GM13976 (cell line): ENCODE data around the gene ZNF74.

ENCODE experiments used
- DNase-seq: peaks from one replicate; pipeline ENCODE4 v3.0.0; 2012; ENCODE audit warnings: low spot score
- CTCF ChIP-seq: IDR thresholded peaks from 2 replicates; pipeline ENCODE4 v1.5.1; 2012; ENCODE audit warnings: borderline replicate concordance, mild to moderate bottlenecking; ENCODE audit not compliant: insufficient read depth; ENCODE audit errors: extremely low read depth, missing control alignments, control extremely low read depth
- in situ Hi-C: fragments of 300-500 bp; cut with MboI; formaldehyde crosslinking; loops from one replicate; pipeline ENCODE4 v1.12.0; 2022; ENCODE audit warnings: low sequenced_read_pairs, mixed read lengths, inconsistent platforms; ENCODE audit not compliant: unreplicated experiment

The ZNF74 gene

GRCh38 chr22:20398420-20398819 lies 4.5 kb downstream of the ZNF74 start:
- no peak for TF ChIP-seq CTCF
- in situ Hi-C loops: no loop called here
- no peak for DNase-seq

DNA sequence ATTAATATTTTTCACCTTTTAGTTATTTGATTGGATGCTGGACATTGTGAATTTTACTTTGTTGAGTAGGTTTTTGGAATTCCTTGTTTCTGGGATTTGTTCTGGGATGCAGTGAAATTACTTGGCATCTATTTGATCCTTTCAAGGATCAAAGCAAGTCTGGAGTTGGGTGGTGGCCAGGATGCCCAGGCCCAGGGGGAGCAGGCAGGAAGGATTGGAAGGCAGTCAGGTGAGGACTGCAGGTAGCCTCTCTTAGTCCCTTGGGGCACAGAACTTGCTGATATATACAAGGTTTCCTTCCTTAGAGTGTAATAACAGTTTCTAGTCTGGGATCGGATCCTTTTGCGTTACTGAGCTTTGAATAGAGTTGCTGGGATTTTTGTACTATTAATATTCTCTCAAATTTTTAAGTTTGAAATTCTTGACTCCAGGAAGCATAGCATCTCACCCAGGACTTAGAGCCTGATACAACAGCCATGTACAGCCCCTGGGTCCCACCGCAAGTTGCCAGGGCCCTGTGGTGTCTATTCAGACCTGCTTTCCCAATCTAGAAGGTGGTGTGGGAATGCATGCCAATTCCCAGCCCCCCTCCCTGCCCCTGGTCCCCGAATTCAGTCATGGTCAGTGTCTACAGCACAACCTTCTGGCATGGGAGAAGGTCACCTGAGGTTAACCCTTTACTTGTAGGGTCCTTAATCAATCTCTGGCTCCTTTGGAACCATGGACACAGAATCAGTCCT lies 6.1 kb downstream of the ZNF74 start:
- in situ Hi-C loops: no loop called here
- no peak for DNase-seq
- no peak for TF ChIP-seq CTCF

GRCh38 chr22:20400606-20401375 lies 6.8 kb downstream of the ZNF74 start:
- no peak for TF ChIP-seq CTCF
- no peak for DNase-seq
- in situ Hi-C loops: no loop called here

DNA sequence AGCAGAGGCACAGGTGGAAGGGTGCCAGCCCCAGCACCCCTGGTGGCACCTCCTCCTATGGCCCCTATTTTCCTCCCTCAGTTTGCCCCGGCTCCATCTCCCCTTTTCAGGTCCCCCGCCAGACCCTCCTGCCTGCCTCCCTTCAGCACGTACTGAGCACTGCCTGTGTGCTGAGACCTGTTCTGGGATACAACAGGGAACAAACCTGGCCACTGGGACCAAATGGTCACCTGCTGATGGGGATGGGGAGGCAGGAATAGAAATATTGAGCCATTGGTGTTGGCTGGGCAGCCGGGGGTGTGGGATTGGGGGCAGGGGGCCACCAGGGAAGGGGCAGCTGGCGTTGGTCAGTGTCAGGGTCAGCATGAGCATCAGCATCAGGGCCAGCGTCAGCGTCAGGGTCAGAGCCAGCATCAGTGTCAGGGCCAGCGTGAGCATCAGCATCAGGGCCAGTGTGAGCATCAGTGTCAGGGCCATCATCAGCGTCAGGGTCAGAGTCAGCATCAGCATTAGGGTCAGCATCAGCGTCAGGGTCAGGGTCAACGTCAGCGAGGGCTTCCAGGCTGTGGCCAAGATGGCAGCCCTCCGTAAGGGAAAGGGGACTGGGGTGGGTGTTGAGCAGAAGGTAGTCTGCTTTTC lies 7.5 kb downstream of the ZNF74 start:
- TF ChIP-seq CTCF: no peak
- in situ Hi-C loops: no loop called here
- no peak for DNase-seq

DNA sequence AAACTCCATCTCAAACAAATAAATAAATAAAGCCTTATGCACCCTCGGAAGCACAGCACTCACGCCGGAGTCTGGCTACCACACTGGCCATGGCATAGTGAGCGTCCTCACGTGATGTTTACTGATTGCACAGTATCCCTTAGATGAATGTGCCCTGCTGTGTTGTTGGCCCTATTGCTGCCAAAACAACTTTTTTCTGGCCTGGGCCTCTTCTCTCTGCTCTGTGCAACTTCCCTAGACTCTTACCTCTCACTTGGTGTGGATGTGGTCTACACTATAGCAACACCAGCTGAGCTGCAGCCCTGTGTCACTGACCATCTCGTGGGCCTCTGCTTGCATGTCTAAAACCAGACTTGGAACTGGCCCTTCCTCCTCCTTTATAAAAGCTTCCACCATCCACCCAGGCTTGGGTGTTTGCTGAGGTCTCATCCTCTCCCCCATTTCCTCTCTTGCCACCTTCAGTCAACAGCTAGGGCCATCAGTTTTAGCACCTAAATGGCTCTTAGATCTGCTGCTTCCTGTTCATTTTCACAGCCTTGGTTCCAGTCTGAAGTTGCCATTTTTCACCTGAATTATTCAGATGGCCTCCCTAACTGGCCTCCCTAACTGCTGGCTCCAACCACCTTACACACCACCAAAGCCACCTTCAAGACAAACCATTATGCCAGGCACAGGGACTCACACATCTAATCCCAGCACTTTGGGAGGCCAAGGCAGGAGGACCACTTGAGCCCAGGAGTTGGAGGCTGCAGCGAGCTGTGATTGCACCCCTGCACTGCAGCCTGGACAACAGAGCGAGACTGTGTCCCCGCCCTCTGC lies 9.2 kb downstream of the ZNF74 start:
- DNase-seq: peak; percentile 9
- in situ Hi-C loops: no loop called here
- TF ChIP-seq CTCF: no peak

- no peak for TF ChIP-seq CTCF
- DNase-seq: peak; percentile 16
- in situ Hi-C loops: no loop called here
These were observed 9.8 kb downstream of the ZNF74 start for GRCh38 chr22:20403779-20404140.
